HUDEP-2 (cell line): ENCODE measurements around the gene ARF1.

ENCODE experiments used
- DNase-seq, 76 experiments: peaks; one replicate each; lab custom pipeline; 2025; ENCODE audit not compliant: unreplicated experiment in 76 of 76; lab: John Stamatoyannopoulos, UW

Gene ARF1

GRCh38 chr1:228068359-228068758 is 14.1 kb upstream of the ARF1 start:
- no peak for DNase-seq

- no peak for DNase-seq
These were observed 12.3 kb upstream of the ARF1 start for GRCh38 chr1:228070173-228070572.

DNA sequence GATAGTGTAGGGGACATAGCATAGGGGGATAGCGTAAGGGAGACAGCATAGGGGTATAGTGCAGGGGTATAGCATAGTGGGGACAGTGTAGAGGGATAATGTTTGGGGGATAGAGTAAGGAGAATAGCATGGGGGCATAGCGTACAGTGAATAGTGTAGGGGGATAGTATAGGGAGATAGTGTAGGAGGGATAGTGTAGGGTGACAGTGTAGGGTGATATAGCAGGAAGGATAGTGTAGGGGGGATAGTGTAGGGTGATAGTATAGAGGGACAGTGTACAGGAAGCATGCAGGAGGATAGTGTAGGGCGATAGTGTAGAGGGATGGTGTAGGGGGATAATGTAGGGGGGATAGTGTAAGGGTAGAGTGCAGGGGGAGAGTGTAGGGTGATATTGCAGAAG is 11.7 kb upstream of the ARF1 start:
- no peak for DNase-seq

DNA sequence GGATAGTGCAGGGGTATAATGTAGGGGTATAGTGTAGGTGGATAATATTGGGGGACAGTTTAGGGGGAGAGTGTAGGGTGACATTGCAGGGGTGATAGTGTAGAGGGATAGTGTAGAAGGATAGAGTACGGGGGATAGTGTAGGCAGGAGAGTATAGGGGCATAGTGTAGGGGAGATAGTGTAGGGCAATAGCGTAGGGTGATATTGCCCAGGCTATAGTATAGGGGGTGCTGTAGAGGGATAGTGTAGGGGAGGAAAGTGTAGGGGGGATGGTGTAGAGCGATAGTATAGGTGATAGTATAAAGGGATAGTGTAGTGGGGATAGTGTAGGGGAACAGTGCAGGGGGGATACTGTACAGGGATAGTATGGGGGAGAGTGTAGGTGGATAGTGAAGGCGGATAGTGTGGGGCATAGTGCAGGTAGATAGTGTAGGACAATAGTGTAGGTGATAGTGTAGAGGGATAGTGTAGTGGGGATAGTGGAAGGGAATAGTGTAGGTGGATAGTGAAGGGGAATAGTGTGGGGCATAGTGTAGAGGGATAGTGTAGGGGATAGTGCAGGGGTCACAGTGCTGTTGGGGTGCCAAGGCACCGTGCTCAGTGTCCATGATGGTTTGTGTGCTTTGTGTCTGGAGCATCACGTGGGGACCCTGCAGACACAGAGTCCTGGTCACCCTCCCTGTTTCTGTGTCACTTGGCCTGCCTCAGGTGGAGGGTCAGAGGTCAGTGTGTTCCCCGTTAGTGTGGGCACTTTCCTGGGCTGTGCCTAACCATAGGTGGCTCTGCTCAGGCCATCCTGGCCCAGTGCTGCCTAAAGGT is 10.5 kb upstream of the ARF1 start:
- DNase-seq, result no peak

GRCh38 chr1:228072658-228073043 is 9.9 kb upstream of the ARF1 start:
- DNase-seq, result no peak

DNA sequence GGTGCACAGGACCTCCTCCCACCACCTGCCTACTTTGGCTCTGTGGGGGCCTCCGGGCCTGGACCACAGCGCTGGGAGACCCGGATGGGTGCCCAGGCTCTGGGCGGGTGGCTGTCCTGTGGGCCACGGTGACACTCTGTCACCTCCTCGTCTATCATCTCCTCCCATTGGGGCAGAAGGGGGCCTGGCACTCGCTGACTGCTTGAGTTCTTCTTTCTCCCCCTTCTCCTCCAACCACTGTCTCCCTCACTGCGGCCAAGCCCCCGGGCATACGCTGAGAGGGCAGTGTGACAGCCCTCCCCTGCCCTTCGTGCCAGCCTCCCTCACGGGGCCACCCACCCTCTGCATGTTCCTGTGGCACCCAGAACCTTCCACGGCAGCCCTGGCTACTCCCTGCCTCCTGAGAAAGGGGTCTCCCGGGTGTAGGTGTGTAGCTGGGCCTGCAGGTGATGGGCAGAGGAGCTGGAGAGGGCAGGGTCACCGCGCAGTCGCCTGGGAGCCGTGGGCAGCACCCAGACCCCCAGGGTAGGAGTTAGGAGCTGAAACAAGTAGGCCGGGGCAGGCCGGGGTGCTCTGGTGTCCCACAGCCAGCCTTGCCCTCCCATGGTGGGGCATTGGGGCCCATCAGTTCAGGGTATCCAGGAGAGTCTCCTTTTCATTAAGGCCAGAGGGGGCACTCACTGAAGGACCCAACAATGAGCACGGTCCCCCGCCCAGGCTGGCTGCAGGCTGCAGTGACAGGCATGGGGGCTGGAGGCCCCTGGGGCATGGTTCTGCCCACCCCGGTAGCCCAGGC is 9.2 kb upstream of the ARF1 start:
- no peak for DNase-seq

GRCh38 chr1:228073857-228074545 is 8.5 kb upstream of the ARF1 start:
- DNase-seq, result peak in 11 of 76 experiments; percentile 10 to 41 (median 14)

GRCh38 chr1:228074954-228075730 is 7.4 kb upstream of the ARF1 start:
- no peak for DNase-seq

GRCh38 chr1:228075801-228076271 is 6.7 kb upstream of the ARF1 start:
- DNase-seq, result no peak

DNA sequence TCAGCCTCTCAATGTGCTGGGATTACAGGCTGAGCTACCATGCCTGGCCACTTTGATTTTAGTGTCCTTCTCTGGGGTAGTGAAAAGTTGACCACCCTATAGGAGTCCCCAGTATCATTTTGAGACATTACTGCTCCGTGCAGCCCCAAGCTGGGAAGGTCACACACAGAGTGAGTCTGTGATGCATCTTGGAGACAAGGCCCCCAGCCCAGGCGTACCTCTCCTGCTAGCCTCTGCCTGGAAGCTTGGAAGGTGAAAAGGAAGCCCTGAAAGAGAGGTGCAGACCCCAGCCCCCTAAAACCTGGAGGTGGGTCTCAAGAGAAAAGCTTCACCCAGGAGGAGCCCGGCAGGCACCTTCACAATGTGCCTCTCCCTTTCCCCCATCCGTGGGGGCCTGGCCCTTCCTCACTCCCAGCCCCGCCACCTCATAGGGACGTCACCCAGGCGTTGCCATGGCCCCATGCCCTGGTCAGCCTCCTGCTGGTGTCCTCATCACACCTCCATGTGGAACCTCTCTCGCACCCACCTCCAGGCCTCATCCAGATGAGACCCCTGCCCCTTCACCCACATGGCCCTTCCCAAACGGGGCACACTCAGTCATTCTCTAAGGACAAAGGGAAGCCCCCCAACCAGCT is 5.6 kb upstream of the ARF1 start:
- DNase-seq, result no peak

- no peak for DNase-seq
These were observed 4.8 kb upstream of the ARF1 start for GRCh38 chr1:228077565-228078330.

DNA sequence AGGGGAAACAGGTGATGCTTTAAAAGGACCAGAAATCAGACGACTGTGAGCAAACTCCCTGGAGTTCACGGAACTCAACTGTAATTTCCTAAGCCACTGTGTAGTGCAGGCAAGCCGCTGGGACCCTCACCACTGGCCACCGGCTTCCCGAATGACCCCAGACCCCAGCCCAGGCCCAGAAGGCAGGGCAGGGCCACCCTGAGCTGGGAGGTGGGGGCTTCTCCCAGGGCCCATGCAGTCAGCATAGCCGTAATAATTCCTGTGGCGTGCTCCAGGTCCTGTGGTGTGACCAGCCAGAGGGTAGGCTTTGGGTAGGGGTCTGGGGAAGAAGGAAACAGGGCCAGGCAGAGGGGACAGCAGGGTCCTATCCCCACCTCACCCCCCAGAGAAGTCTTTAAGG is 3.5 kb upstream of the ARF1 start:
- no peak for DNase-seq

GRCh38 chr1:228079601-228080263 is 2.8 kb upstream of the ARF1 start:
- no peak for DNase-seq

GRCh38 chr1:228081144-228081543 is 1.4 kb upstream of the ARF1 start:
- DNase-seq, result no peak

DNA sequence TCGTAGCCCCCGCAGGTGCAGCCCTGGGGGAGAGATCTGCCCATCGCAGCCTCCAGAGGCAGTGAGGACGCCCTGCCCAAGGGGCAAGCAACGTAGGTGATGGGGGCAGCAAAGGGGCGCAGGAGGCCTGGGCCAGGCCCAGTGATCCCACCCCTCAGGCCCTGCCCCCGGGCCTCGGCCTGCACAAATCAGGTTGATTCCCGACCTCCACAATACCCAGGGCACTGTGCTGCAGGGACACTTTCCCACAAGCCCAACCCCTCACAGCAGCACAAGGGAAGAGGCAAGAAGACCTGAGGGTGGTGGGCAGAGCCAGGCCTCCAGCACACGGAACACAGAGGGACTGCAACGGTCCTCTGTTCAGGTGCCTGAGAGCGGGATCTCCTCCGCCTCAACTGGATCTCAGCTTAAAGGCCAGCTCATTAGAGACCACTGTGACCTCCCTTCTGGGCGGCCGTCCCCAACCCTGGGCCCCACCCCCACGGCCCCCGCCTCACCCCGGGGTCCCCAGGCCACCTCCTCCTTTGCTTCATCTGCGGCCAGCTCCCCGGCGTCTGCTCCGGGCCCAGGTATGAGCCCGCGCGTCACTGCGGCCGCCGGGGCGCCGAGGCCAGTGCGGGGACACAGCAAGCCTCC is 812 bp upstream of the ARF1 start:
- peak in 1 of 76 experiments; percentile 32 for DNase-seq

GRCh38 chr1:228082918-228083870 is 686 bp downstream of the ARF1 start:
- peak in 8 of 76 experiments; percentile 7 to 44 (median 18) for DNase-seq

GRCh38 chr1:228083871-228084278 is 1.4 kb downstream of the ARF1 start:
- no peak for DNase-seq
